ENCODE results near the gene ESR2. TPM values are rescaled to one million over a fixed set of nuclear protein-coding genes. Genes with fewer than 3 reads are reported as not detected.

ESR2 gene
- total and polyA plus RNA-seq, 2 of the 8 experiments (the other 6 are each of a cell fraction or from before 2014, with no cell fraction given) = 0.19 to 0.23 TPM

DNA sequence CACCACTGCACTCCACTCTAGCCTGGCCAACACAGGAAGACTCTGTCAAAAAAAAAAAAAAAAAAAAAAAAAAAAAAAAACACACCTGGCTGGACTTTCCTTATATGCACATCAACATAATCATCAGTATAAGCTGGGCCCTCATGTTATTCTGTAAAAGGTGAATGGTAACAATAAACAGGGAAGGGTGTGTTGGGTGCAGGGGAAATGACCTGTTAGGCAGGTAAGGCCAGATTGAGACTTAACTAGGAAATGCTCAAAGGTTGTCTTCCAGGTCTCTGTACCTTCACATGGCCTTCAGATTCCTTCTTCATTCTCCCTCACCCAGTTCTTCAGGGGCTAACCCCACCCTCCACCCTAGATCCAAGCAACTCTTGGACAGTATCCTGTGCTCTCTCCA lies 47.5 kb downstream of the ESR2 start (continued):
- TF ChIP-seq, protein P1, sequence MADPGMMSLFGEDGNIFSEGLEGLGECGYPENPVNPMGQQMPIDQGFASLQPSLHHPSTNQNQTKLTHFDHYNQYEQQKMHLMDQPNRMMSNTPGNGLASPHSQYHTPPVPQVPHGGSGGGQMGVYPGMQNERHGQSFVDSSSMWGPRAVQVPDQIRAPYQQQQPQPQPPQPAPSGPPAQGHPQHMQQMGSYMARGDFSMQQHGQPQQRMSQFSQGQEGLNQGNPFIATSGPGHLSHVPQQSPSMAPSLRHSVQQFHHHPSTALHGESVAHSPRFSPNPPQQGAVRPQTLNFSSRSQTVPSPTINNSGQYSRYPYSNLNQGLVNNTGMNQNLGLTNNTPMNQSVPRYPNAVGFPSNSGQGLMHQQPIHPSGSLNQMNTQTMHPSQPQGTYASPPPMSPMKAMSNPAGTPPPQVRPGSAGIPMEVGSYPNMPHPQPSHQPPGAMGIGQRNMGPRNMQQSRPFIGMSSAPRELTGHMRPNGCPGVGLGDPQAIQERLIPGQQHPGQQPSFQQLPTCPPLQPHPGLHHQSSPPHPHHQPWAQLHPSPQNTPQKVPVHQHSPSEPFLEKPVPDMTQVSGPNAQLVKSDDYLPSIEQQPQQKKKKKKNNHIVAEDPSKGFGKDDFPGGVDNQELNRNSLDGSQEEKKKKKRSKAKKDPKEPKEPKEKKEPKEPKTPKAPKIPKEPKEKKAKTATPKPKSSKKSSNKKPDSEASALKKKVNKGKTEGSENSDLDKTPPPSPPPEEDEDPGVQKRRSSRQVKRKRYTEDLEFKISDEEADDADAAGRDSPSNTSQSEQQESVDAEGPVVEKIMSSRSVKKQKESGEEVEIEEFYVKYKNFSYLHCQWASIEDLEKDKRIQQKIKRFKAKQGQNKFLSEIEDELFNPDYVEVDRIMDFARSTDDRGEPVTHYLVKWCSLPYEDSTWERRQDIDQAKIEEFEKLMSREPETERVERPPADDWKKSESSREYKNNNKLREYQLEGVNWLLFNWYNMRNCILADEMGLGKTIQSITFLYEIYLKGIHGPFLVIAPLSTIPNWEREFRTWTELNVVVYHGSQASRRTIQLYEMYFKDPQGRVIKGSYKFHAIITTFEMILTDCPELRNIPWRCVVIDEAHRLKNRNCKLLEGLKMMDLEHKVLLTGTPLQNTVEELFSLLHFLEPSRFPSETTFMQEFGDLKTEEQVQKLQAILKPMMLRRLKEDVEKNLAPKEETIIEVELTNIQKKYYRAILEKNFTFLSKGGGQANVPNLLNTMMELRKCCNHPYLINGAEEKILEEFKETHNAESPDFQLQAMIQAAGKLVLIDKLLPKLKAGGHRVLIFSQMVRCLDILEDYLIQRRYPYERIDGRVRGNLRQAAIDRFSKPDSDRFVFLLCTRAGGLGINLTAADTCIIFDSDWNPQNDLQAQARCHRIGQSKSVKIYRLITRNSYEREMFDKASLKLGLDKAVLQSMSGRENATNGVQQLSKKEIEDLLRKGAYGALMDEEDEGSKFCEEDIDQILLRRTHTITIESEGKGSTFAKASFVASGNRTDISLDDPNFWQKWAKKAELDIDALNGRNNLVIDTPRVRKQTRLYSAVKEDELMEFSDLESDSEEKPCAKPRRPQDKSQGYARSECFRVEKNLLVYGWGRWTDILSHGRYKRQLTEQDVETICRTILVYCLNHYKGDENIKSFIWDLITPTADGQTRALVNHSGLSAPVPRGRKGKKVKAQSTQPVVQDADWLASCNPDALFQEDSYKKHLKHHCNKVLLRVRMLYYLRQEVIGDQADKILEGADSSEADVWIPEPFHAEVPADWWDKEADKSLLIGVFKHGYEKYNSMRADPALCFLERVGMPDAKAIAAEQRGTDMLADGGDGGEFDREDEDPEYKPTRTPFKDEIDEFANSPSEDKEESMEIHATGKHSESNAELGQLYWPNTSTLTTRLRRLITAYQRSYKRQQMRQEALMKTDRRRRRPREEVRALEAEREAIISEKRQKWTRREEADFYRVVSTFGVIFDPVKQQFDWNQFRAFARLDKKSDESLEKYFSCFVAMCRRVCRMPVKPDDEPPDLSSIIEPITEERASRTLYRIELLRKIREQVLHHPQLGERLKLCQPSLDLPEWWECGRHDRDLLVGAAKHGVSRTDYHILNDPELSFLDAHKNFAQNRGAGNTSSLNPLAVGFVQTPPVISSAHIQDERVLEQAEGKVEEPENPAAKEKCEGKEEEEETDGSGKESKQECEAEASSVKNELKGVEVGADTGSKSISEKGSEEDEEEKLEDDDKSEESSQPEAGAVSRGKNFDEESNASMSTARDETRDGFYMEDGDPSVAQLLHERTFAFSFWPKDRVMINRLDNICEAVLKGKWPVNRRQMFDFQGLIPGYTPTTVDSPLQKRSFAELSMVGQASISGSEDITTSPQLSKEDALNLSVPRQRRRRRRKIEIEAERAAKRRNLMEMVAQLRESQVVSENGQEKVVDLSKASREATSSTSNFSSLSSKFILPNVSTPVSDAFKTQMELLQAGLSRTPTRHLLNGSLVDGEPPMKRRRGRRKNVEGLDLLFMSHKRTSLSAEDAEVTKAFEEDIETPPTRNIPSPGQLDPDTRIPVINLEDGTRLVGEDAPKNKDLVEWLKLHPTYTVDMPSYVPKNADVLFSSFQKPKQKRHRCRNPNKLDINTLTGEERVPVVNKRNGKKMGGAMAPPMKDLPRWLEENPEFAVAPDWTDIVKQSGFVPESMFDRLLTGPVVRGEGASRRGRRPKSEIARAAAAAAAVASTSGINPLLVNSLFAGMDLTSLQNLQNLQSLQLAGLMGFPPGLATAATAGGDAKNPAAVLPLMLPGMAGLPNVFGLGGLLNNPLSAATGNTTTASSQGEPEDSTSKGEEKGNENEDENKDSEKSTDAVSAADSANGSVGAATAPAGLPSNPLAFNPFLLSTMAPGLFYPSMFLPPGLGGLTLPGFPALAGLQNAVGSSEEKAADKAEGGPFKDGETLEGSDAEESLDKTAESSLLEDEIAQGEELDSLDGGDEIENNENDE (IDR thresholded peaks at IDR 0.05; ENCODE audit: insufficient replicate concordance, low read length) = no peak
- TF ChIP-seq JUN (IDR thresholded peaks at IDR 0.05; ENCODE audit: low read depth, low read length) = no peak
